SK-N-SH (cell line): ENCODE results near the gene MAP3K8. TPM values are rescaled to one million over a fixed set of nuclear protein-coding genes. Genes with fewer than 3 reads are reported as not detected.

Experiments used
- CHD2 ChIP-seq: fragments of 150-350 bp; IDR thresholded peaks from 2 replicates; pipeline ENCODE4 v1.6.1; 2018; ENCODE audit warnings: low read length; ENCODE audit not compliant: partially characterized antibody
- ELF1 ChIP-seq: IDR thresholded peaks from 2 replicates; pipeline ENCODE4 v1.4.0; 2012
- FOXM1 ChIP-seq: IDR thresholded peaks from 2 replicates; pipeline ENCODE4 v1.4.0; 2012; ENCODE audit warnings: low read depth, mild to moderate bottlenecking
- JUND ChIP-seq: IDR thresholded peaks from 2 replicates; pipeline ENCODE4 v1.4.0; 2012
- MEF2A ChIP-seq: IDR thresholded peaks from 2 replicates; pipeline ENCODE4 v1.4.0; 2012; ENCODE audit warnings: low read depth, borderline replicate concordance
- MXI1 ChIP-seq: IDR thresholded peaks from 2 replicates; pipeline ENCODE4 v1.6.1; 2012; ENCODE audit warnings: mild to moderate bottlenecking, low read depth, low read length, improper control_type of control experiment
- NFIC ChIP-seq: IDR thresholded peaks from 2 replicates; pipeline ENCODE4 v1.4.0; 2012; ENCODE audit warnings: borderline replicate concordance
- POLR2AphosphoS5 ChIP-seq: IDR thresholded peaks from 2 replicates; pipeline ENCODE4 v1.6.1; 2012; ENCODE audit warnings: low read depth, low read length
- RXRA ChIP-seq: IDR thresholded peaks from 2 replicates; pipeline ENCODE4 v1.4.0; 2012; ENCODE audit warnings: low read depth, mild to moderate bottlenecking, borderline replicate concordance
- SIN3A ChIP-seq: IDR thresholded peaks from 2 replicates; pipeline ENCODE4 v1.6.1; 2012; ENCODE audit warnings: low read depth, mild to moderate bottlenecking, low read length, moderate library complexity, borderline replicate concordance
- TAF1 ChIP-seq: IDR thresholded peaks from 2 replicates; pipeline ENCODE4 v1.6.1; 2012; ENCODE audit warnings: low read depth, mild to moderate bottlenecking, low read length, moderate library complexity, borderline replicate concordance
- TEAD4 ChIP-seq: IDR thresholded peaks from 2 replicates; pipeline ENCODE4 v1.4.0; 2012; ENCODE audit warnings: mild to moderate bottlenecking, borderline replicate concordance; ENCODE audit not compliant: insufficient read depth
- YY1 ChIP-seq: IDR thresholded peaks from 2 replicates; pipeline ENCODE4 v1.4.0; 2012; ENCODE audit warnings: low read depth, mild to moderate bottlenecking
- polyA plus RNA-seq, 3 experiments: library from polyadenylated mRNA; depleted of rRNA; stranded (reverse); fragments of >200 nt; gene quantifications; 2 replicates each; pipeline ENCODE4 v1.2.3, GENCODE V29; 2012
- TF ChIP-seq, protein P1 (sequence below): IDR thresholded peaks from 2 replicates; pipeline ENCODE4 v1.6.1; 2012; ENCODE audit warnings: mild to moderate bottlenecking, low read depth, low read length, moderate library complexity
- TF ChIP-seq, protein P2 (sequence below): IDR thresholded peaks from 2 replicates; pipeline ENCODE4 v1.4.0; 2012; ENCODE audit warnings: low read depth, borderline replicate concordance
- TF ChIP-seq, protein P3 (sequence below): fragments of 200-600 bp; sonication (generic); IDR thresholded peaks from 2 replicates; pipeline ENCODE4 v1.6.1; 2017; ENCODE audit warnings: antibody characterized with exemption, mild to moderate bottlenecking, moderate library complexity

The MAP3K8 gene
- polyA plus RNA-seq, 1 of the 3 experiments (the other 2 are of a cell fraction): 3.7 TPM

DNA sequence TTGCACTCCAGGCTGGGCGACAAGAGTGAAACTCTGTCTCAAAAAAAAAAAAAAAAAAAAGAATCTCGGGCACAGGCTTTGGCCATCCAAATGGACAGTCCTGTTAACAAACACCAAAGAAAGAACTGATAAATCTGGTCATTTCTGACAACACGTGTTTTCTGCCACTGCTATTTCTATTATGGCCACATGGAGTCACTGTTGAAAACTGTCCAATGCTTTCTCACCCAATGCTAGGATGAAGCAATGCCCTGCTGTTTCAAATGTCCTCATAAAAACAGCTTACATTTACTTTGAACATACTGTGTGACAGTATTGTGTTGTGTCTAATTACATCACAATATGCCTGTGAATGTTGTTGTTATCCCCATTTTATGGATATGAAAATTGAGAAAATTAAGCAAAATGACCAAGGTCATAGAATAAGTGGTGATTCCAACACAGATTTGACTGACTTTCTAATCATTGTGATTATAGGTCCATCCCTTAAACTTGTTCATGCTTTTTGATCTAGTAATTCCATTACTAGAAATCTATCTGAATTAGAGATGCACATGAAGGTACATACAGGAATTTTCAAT is 19.9 kb upstream of the MAP3K8 start (continued):
- TF ChIP-seq, protein P1, sequence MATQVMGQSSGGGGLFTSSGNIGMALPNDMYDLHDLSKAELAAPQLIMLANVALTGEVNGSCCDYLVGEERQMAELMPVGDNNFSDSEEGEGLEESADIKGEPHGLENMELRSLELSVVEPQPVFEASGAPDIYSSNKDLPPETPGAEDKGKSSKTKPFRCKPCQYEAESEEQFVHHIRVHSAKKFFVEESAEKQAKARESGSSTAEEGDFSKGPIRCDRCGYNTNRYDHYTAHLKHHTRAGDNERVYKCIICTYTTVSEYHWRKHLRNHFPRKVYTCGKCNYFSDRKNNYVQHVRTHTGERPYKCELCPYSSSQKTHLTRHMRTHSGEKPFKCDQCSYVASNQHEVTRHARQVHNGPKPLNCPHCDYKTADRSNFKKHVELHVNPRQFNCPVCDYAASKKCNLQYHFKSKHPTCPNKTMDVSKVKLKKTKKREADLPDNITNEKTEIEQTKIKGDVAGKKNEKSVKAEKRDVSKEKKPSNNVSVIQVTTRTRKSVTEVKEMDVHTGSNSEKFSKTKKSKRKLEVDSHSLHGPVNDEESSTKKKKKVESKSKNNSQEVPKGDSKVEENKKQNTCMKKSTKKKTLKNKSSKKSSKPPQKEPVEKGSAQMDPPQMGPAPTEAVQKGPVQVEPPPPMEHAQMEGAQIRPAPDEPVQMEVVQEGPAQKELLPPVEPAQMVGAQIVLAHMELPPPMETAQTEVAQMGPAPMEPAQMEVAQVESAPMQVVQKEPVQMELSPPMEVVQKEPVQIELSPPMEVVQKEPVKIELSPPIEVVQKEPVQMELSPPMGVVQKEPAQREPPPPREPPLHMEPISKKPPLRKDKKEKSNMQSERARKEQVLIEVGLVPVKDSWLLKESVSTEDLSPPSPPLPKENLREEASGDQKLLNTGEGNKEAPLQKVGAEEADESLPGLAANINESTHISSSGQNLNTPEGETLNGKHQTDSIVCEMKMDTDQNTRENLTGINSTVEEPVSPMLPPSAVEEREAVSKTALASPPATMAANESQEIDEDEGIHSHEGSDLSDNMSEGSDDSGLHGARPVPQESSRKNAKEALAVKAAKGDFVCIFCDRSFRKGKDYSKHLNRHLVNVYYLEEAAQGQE: no peak
- TF ChIP-seq SIN3A: no peak
- TF ChIP-seq, protein P2, sequence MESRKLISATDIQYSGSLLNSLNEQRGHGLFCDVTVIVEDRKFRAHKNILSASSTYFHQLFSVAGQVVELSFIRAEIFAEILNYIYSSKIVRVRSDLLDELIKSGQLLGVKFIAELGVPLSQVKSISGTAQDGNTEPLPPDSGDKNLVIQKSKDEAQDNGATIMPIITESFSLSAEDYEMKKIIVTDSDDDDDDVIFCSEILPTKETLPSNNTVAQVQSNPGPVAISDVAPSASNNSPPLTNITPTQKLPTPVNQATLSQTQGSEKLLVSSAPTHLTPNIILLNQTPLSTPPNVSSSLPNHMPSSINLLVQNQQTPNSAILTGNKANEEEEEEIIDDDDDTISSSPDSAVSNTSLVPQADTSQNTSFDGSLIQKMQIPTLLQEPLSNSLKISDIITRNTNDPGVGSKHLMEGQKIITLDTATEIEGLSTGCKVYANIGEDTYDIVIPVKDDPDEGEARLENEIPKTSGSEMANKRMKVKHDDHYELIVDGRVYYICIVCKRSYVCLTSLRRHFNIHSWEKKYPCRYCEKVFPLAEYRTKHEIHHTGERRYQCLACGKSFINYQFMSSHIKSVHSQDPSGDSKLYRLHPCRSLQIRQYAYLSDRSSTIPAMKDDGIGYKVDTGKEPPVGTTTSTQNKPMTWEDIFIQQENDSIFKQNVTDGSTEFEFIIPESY: no peak
- no peak for TF ChIP-seq YY1
- no peak for TF ChIP-seq RXRA
- TF ChIP-seq CHD2: no peak
- TF ChIP-seq JUND: no peak
- peak; percentile 89 for TF ChIP-seq MXI1
- no peak for TF ChIP-seq FOXM1
- TF ChIP-seq NFIC: no peak
- TF ChIP-seq ELF1: no peak
- TF ChIP-seq TEAD4: no peak
- no peak for TF ChIP-seq TAF1
- TF ChIP-seq MEF2A: no peak
- no peak for TF ChIP-seq POLR2AphosphoS5
- TF ChIP-seq, protein P3, sequence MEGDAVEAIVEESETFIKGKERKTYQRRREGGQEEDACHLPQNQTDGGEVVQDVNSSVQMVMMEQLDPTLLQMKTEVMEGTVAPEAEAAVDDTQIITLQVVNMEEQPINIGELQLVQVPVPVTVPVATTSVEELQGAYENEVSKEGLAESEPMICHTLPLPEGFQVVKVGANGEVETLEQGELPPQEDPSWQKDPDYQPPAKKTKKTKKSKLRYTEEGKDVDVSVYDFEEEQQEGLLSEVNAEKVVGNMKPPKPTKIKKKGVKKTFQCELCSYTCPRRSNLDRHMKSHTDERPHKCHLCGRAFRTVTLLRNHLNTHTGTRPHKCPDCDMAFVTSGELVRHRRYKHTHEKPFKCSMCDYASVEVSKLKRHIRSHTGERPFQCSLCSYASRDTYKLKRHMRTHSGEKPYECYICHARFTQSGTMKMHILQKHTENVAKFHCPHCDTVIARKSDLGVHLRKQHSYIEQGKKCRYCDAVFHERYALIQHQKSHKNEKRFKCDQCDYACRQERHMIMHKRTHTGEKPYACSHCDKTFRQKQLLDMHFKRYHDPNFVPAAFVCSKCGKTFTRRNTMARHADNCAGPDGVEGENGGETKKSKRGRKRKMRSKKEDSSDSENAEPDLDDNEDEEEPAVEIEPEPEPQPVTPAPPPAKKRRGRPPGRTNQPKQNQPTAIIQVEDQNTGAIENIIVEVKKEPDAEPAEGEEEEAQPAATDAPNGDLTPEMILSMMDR: peak; percentile 84
